Esophagus muscularis mucosa (tissue), 4 donors: ENCODE measurements around the gene CDC45.

Experiments
- CTCF ChIP-seq, 3 experiments: fragments of 200-600 bp in 2 of 3; fragments of 450-650 bp in 1 of 3; sonication (generic) in 2 of 3; IDR thresholded peaks; one replicate each; pipeline ENCODE4 v1.5.1; 2017 to 2019; ENCODE audit warnings: antibody characterized with exemption in 3 of 3, mild to moderate bottlenecking in 2 of 3, moderate library complexity in 1 of 3
- EP300 ChIP-seq: sonication (generic); formaldehyde crosslinking; IDR thresholded peaks from one replicate; pipeline ENCODE4 v1.6.1; 2017; ENCODE audit warnings: antibody characterized with exemption
- POLR2A ChIP-seq: fragments of 450-650 bp; IDR thresholded peaks from one replicate; pipeline ENCODE4 v1.6.1; 2017; ENCODE audit warnings: antibody characterized with exemption, moderate library complexity, mild to moderate bottlenecking, low read depth
- POLR2AphosphoS5 ChIP-seq, 2 donors: sonication (generic); formaldehyde crosslinking; IDR thresholded peaks; one replicate each; pipeline ENCODE4 v1.6.1; 2017; ENCODE audit warnings: antibody characterized with exemption in 2 of 2

- TF ChIP-seq CTCF (IDR thresholded peaks at IDR 0.05) (no peak), POLR2A (no peak), POLR2AphosphoS5 (IDR thresholded peaks at IDR 0.05) (no peak), EP300 (no peak)
Observed at GRCh38 chr22:19522881-19523239, 43.1 kb downstream of the CDC45 start.
